IPS-18c (cell line): Measurements from ENCODE around the gene CD58.

Source experiments
- H3K4me3 ChIP-seq: 2 replicates; pipeline ENCODE4 v1.7.0; 2013; ENCODE audit warnings: low read depth, mild to moderate bottlenecking, low read length, moderate library complexity; ENCODE audit not compliant: insufficient read depth
- H3K9me3 ChIP-seq: one replicate; pipeline ENCODE4 v1.6.1; 2013; ENCODE audit warnings: mild to moderate bottlenecking, low read length, moderate library complexity; ENCODE audit not compliant: control insufficient read depth, insufficient read depth

The CD58 gene

GRCh38 chr1:116560704-116561490, 9.9 kb downstream of the CD58 start:
- no peak overlapping the region for H3K4me3 ChIP-seq
- H3K9me3 ChIP-seq = no peaks in the 10 kb centered on the region

- Histone ChIP-seq H3K4me3 (no peak overlapping the region), H3K9me3 (no peaks in the 10 kb centered on the region)
Measured at GRCh38 chr1:116559304-116559761, 11.5 kb downstream of the CD58 start.

- H3K4me3 ChIP-seq = no peak overlapping the region
- no peaks in the 10 kb centered on the region for H3K9me3 ChIP-seq
Measured at GRCh38 chr1:116558571-116558970, 12.3 kb downstream of the CD58 start.

GRCh38 chr1:116558140-116558549, 12.7 kb downstream of the CD58 start:
- H3K9me3 ChIP-seq = no peaks in the 10 kb centered on the region
- no peak overlapping the region for H3K4me3 ChIP-seq

GRCh38 chr1:116557323-116557878, 13.4 kb downstream of the CD58 start:
- H3K4me3 ChIP-seq = no peak overlapping the region
- H3K9me3 ChIP-seq = no peaks in the 10 kb centered on the region

GRCh38 chr1:116556289-116557006, 14.4 kb downstream of the CD58 start:
- H3K4me3 ChIP-seq = no peak overlapping the region
- H3K9me3 ChIP-seq = no peaks in the 10 kb centered on the region

GRCh38 chr1:116554924-116555323, 15.9 kb downstream of the CD58 start:
- H3K9me3 ChIP-seq = no peaks in the 10 kb centered on the region
- no peak overlapping the region for H3K4me3 ChIP-seq

GRCh38 chr1:116553386-116554115, 17.3 kb downstream of the CD58 start:
- Histone ChIP-seq H3K4me3 (no peak overlapping the region), H3K9me3 (no peaks in the 10 kb centered on the region)

- no peak overlapping the region for H3K4me3 ChIP-seq
- no peaks in the 10 kb centered on the region for H3K9me3 ChIP-seq
Measured at GRCh38 chr1:116546354-116546977, 24.4 kb downstream of the CD58 start.

GRCh38 chr1:116545359-116545705, 25.5 kb downstream of the CD58 start:
- Histone ChIP-seq H3K9me3 (no peaks in the 10 kb centered on the region), H3K4me3 (no peak overlapping the region)

GRCh38 chr1:116544588-116545358, 26.1 kb downstream of the CD58 start:
- H3K4me3 ChIP-seq = no peak overlapping the region

GRCh38 chr1:116540088-116540487, 30.7 kb downstream of the CD58 start:
- Histone ChIP-seq H3K4me3 (no peak overlapping the region), H3K9me3 (no peaks in the 10 kb centered on the region)

More at GRCh38 chr1:116544588-116545358, 26.1 kb downstream of the CD58 start:
- H3K9me3 ChIP-seq = no peaks in the 10 kb centered on the region

- H3K4me3 ChIP-seq = no peak overlapping the region
- peaks cover 3% of the 10 kb centered on the region for H3K9me3 ChIP-seq
Measured at GRCh38 chr1:116538544-116538943, 32.3 kb downstream of the CD58 start.

GRCh38 chr1:116537898-116538297, 32.9 kb downstream of the CD58 start:
- H3K9me3 ChIP-seq = peaks cover 3% of the 10 kb centered on the region

GRCh38 chr1:116537040-116537831, 33.6 kb downstream of the CD58 start:
- Histone ChIP-seq H3K4me3 (no peak overlapping the region), H3K9me3 (peaks cover 3% of the 10 kb centered on the region)

More at GRCh38 chr1:116537898-116538297, 32.9 kb downstream of the CD58 start:
- H3K4me3 ChIP-seq = no peak overlapping the region
